Activated effector memory CD4-positive, alpha-beta T cell treated with anti-CD3 and anti-CD28 coated beads, Interleukin-2, amount 50 U/mL, for 16 hours (primary cell): ENCODE results near the gene SLC4A1AP.
"Not testable (repeated sequence)": the region's sequence is repeated elsewhere in the genome, so short reads cannot be mapped to it uniquely, and the experiment has no call there.

ENCODE experiments used
- DNase-seq: peaks from one replicate; pipeline ENCODE4 v3.0.0-alpha.2; 2020

SLC4A1AP gene, protein sequence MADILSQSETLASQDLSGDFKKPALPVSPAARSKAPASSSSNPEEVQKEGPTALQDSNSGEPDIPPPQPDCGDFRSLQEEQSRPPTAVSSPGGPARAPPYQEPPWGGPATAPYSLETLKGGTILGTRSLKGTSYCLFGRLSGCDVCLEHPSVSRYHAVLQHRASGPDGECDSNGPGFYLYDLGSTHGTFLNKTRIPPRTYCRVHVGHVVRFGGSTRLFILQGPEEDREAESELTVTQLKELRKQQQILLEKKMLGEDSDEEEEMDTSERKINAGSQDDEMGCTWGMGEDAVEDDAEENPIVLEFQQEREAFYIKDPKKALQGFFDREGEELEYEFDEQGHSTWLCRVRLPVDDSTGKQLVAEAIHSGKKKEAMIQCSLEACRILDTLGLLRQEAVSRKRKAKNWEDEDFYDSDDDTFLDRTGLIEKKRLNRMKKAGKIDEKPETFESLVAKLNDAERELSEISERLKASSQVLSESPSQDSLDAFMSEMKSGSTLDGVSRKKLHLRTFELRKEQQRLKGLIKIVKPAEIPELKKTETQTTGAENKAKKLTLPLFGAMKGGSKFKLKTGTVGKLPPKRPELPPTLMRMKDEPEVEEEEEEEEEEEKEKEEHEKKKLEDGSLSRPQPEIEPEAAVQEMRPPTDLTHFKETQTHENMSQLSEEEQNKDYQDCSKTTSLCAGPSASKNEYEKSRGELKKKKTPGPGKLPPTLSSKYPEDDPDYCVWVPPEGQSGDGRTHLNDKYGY

DNA sequence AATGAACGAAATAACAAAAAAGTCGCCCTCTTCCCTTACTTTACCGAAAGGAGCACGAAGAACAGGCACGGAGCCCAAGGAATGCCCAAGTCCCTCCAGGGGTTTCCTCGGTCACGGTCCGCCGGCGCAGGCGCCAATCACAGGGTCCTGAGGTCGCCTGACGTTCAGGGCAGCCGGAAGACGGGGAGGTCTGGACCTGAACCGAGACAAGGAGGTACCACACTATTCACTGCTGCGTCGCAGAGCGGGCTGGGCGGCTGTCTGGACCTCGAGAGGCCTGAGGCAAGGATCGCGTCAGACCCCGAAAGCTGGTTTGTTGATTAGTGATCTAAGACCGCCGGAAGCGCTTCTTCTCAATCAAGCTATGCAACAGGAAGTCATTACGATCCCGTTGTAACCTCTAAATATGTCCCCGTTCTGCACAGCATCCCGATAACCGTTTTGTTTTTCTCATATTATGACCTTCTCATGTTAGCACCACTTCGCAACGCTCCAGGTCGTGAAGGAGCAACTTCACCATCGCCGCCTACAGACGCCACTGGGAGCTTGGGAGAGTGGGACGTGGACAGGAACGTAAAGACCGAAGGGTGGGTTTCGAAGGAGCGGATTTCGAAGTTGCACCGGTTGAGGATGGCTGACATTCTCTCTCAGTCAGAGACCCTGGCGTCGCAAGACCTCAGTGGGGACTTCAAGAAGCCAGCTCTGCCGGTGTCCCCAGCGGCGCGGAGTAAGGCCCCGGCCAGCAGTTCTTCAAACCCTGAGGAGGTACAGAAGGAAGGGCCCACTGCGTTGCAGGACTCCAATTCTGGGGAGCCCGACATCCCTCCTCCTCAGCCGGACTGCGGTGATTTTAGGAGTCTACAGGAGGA, at the start of gene SLC4A1AP, which contains the start of gene SUPT7L:
Gene SLC4A1AP, plus strand, starts transcription at position 605 of the 869 bp plus-strand sequence. Its CDS starts 26 bp downstream, at position 631.
Gene SUPT7L, minus strand, starts transcription at position 330 of the 869 bp plus-strand sequence. CDS start 1,422 bp downstream, outside the sequence.
- DNase-seq: peak; percentile 92

DNA sequence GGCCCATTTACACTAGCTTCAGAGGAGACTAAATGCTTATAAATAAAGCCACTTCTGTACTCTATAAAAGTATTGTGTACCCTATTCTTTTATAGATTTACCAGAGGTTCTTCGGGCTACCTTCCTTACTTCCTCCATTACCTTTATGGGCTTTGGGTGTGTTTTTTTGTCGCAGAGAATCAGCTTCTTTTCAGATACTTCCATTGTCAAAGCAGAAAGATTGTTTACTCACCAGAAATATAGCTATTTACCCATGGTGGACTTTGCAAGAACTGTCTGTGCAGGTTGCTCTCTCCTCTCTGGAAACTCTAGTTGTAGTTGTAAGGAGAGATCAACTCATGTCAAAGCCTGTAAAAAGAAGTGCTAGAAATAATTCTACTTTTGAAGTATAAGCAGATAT, 49.7 kb upstream of the SLC4A1AP start:
- no peak for DNase-seq

DNA sequence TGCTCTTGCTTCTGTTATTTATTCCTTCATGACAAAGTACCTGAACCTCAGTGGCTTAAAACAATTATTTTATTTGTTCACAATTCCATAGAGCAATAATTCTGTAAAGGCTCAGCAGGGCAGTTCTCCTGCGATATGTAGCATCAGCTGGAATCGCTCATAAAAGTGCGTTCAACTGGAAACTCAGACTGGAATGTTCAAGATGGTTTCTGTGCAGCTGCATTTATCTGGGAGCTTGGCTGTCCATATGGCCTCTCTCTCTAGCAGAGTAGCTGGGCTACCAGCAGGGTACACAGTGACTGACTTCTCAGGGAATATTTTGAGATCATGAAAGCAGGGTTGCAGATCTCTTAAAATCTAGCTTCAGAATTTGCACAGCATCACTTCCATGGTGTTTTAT, 48.4 kb upstream of the SLC4A1AP start:
- DNase-seq: no peak

DNA sequence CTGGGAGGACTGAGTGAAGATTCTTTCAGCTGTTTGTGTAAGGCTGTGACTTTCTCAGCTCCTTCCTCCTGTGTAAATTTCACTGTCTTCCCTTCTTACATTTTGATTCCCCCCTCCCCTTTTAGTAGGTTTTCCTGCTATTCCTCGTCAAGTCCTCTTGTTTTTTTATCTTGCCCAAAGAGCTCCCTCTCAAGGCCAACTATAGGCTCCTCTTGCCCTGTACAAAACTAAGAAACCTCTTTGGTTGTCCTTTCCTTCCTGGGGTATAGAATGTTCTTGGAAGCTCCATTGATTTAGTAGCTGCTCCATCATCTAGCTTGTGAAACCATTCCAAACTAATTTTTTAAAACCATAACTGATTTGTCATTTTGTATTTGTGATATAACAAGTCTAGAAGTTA, 42.2 kb upstream of the SLC4A1AP start:
- DNase-seq: no peak

DNA sequence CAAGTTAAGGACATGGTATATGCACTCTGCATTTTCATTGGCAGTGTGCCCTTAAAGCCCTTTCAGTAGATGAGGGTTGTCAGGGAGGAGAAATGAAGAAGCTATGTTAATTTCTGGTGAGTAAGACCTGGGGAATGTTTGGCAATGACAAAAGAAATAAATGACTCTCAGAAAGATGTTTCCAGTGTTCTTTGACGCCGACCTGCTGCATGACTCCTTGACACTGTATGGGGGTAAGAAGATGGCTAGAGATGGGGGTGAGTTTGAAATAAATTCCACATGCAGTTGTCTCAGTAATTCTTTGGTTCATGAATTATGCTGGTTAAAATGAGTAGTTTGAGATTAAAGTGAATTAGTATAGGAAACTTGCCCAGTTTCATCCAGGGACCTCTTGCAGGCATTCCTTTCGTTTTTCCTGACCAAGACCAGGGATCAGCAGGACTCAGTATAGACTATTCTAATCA, 40.7 kb upstream of the SLC4A1AP start:
- DNase-seq: no peak

DNA sequence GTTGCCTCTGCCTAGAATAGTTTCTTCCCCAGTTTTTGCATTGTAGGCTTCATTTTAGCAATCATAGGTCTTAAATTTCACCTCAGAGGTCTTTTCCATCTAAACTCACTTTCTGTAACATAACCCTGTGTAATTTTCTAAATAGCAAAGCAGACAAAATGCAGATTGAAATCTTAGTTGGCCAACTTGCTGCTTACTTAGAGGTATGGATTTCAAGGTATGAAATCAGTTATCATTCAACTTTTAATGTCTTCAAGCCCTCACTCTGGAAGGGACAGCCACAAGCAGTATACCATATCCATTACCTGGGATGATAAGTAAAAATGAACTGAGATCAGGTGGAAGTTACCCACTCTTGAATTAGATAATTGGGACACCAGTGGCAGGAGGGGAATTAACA, 38.7 kb upstream of the SLC4A1AP start:
- no peak for DNase-seq

DNA sequence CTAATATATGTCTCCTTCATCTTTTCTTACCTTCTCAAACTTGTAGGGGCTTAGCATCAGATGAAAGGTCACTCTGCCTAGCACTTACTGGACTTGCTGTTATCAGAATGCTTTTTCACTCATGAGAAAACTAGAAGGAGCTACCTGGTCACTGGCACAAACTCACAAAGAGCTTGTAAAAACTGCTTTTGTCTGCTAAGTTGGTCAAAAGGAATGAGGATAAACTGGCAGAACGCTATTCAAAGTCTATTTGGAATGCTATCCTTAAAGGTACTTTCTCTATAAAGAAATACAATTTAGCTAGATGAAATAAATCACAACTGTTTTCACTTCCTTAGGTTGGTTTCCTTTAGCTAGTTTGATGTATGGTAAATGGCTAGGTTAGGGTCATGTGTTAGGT, 37.4 kb upstream of the SLC4A1AP start:
- DNase-seq: not testable (repeated sequence)

DNA sequence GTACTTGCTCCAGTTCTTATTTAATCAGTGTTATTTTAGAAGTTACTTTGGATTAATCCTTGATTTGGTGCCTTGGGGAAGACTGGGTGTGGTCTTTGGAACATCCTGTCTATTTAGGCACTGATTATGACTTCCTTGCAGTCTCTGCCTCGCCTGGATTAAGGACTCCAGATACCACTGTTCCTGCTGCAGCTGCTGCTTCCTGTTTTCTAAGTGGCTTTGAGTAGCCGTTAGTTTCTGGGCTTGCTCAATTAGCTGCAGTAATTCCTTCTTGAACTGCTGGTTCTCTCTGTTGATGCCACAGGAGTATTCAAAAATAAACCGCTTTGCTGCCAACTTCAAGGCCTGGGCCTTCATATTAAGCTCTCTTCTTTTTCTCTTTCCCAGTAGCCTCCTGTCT, 36.8 kb upstream of the SLC4A1AP start:
- not testable (repeated sequence) for DNase-seq

DNA sequence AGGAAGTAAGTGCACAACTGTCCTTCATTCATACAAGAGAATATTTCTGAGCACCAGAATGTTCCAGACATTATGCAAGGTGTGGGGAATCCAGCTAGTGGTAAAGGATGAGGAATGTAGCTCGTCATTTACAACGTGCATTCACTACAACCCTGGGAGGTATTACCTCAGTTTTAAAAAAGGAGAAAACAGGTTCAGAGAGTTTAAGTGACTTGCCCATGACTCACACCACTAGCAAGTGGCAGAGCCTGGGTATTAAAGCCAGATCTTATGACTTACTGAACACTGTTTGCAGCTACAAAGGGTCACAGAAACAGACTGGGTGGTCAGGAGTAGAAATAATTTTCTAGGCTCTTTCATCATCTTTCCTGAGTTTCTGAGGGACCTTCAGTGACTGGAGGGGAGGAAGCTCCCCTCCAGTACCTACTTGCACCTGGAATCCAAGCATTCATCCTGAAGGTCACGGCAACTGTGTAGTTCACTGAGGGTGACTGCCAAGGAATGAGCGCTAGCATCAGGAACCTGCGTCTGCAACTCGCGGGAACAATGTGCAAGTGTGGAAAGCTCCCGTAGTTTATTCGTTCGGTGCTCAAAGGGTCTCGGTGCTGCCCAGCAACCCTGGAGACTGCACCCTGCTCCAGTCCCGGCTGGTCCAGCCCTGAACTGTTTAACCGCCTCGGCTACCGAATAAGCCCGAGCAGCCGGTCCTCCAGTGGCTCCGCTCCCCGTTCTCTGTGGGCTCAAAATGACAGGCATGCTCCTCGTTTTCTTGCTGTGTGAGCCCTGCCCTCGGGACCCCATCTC, 35.5 kb upstream of the SLC4A1AP start:
- no peak for DNase-seq

DNA sequence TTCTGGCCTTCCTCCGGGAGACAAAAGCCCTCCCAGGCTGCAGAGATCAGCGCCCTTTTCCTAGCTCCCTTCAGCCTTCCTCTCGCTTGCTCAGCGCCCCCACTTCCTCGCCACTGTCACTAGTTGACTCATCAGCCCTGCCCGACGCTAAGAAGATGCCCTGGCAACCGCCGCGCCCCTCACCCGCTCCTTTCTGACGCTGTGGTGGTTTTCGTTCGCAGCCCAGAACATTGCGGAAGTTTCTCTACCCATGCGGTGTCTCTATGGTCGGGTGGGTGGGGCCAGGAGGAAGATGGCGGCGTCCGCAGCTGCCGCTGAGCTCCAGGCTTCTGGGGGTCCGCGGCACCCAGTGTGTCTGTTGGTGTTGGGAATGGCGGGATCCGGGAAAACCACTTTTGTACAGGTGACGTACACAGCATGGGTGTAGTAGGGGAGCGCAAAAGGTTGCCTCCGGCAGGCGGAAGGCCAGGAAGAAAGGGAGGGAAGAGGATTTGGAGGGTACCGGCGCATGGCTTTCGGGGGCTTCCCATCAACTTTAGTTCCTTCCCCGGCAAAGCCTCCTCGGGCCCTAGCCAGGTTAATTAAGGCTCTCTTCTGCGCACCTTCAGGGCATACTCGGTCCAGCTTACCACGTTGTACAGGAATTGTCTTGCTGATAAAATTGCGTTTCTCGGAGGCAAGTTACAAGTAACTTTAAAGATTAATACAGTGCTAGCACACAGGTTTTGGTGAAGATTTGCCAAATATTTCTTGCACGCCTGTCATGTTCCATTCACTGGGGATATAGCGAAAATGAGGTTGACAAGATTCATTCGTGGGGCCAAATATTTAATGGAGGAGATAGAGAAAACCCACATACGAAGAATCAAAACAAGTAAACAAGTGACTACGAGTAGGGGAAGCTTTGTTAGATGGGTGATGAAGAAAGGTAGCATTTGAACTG, 34.7 kb upstream of the SLC4A1AP start, which contains the start of the genes CCDC121 and GPN1:
Gene CCDC121, minus strand, starts transcription at position 246 of the 943 bp plus-strand sequence. CDS start 1,213 bp downstream, outside the sequence.
Gene GPN1, plus strand, starts transcription at position 284 of the 943 bp plus-strand sequence. Its CDS starts 9 bp downstream, at position 293.
- peak; percentile 98 for DNase-seq

DNA sequence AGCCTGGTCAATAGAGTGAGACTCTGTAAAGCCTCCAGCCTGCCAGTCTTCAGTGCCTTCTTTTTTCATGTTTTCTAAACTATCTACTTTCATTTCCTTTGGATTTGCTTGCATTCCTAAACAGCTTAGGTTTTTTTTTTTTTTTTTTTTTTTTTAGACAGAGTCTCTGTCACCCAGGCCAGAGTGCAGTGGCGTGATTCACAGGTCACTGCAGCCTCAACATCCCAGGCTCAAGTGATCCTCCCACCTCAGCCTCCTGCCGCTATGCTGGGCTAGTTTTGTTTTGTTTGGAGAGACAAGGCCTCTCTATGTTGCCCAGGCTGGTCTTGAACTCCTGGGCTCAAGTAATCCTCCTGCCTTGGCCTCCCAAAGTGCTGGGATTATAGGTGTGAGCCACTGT, 33.4 kb upstream of the SLC4A1AP start:
- DNase-seq: not testable (repeated sequence)

DNA sequence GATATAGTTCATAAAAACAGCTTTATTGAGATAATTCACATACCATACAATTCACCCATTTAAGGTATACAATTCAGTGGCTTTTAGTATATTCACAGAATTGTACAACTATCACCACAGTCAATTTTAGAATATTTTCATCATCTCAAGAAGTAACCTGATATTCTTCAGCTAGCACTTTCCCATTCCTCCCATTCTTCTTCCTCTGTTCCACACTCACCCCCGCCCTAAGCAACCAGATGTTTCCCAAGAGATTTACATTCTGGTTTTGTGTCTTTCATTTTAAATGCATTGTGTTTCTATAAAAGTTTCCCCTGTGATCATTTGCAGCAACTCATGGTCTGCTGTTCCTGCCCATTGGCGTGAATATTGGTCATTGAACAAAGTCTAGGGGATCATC, 29.4 kb upstream of the SLC4A1AP start:
- DNase-seq: no peak

DNA sequence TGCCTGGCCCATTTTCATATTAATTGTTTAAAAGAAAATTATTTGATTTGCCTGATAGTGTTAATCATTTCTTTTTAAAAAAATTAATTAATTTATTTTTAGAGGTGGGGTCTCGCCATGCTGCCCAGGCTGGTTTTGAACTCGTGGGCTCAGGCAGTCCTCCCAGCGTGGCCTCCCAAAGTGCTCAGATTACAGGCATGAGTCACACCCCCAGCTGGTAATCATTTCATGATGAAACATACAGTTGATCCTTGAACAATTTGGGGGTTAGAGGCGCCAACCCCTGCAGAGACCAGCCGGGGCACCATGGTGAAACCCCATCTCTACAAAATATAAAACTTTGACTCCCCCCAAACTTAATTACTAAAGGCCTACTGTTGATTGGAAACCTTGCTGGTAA, 26.9 kb upstream of the SLC4A1AP start:
- DNase-seq: no peak

DNA sequence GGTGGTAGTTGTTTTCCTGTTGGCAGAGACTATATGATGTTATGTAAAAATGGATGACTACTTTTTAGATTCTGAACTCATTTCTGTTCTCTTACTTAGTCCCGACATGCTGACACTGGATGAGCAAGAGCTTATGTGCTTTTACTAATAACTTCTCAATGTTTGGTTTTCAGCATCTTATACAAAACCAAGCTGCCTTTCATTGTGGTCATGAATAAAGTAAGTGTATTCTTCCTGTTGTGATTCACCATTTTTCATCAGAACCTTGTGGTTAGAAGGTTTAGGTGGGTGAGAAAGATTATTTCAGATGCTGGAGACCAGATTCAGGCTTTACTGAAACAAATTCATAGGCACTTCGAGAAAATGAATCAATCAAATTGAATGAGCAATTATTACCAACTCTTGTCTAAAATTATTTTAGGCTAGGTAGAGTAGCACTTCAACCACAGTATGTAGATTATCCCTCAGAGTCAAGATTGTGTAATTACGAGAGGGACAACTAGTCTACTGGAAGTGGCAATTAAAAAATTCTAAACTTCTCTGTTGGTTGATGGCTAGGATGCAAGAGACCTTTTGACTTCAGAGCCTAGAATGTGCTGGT, 25.6 kb upstream of the SLC4A1AP start:
- DNase-seq: no peak

DNA sequence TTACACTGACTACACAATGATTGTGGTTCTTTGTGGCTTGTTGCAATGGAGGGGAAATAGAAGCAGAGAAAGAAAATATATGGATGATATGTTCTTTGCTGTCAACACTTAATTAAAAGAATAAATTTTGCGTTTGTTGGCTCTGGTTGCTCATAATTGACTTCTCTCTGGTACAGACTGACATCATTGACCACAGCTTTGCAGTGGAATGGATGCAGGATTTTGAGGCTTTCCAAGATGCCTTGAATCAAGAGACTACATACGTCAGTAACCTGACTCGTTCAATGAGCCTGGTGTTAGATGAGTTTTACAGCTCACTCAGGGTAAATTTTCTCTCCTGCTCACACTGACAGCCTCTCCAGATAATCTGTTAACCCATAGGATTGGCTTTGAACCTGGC, 25.0 kb upstream of the SLC4A1AP start:
- no peak for DNase-seq

DNA sequence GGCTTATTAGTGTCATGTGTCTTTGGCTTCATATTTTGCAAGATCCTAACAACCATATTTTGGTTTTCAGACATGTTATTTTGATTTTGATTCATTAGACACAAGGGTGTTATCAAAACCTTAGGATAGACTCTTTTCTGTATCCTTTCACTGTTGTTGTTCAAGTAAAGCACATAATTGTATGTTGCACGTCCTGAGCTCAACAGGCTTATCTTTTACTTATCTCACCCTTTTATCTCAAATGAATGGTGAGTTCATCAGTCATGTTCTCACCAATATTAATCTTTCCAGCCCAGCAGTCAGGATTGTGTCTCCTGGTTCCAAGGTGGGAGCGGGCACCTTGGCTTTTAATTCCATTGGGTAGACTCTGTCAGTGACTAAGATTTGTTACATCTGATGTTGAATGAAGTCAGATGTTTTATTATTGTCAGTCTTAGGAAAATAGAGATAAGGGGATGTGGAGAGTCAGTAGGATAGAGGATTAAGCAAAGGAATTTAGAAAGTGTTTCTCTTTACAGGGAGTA, 22.9 kb upstream of the SLC4A1AP start:
- DNase-seq: no peak

DNA sequence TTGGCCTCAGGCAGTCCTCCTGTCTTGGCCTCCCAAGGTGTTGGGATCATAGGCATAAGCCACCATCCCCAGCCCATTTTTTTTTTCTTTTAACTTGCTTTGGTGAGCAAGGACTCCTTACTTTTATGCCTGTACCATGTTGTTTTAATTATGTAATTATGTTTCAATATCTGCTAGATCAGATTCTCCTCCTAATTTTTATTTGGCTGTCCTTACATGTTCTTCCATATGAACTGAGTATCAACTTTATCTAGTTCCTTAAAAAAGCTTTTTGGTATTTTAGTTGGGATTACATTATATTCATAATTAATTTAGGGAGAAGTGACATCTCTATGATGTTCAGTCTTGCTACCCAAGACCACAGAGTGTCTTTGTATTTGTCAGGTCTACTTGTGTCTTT, 18.5 kb upstream of the SLC4A1AP start:
- no peak for DNase-seq

DNA sequence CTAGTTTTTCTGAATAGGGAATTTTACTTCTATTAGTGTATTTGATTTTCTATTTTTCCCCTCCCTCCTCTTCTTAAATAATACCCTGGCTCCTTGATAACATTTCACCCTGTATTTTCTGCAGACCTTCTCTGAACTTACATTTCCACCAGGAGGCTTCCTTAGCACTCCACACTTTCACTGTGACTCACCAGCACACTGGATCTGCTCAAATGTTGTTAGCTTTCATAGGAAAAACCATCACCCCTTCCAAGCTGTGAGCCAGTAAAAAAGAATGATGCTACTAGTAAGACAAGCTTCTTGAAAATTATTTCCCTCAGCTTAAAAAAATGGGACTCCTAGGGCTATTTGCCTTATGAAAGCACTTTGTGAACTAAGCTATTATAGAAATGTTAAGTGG, 16.4 kb upstream of the SLC4A1AP start:
- DNase-seq: no peak

DNA sequence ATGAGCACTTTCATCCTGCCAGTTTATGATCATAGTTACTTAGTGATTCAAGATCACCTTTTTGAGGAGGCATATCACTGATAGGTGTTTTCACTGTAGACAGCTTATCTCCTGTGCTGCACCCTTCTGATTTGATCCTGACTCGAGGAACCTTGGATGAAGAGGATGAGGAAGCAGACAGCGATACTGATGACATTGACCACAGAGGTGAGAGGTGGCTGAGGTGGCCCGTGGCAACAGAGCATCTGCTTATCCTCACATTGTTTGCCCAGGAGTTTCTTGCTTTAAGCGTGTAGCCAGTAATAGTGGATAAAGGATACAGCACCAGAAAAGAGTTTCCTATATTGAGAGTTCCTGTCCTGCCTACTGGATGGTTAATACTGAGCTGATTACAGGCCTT, 16.0 kb upstream of the SLC4A1AP start:
- no peak for DNase-seq

DNA sequence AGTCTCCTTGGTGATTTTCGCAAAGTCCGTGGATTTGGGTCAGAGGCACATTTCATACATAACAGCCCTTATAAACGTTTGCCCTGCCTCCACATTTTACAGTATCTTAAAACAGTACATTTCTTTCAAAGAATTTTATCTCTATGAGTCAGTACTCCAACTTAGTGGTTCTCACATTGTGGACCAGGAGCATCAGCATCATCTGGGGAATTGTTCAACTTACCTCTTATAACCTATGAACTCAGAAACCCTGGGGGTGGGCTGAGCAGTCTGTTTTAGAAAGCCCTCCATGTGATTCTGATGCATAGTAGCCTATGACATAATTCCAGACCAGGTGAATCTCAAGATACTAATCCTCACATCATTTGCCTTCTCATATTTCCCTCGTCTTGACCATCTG, 12.6 kb upstream of the SLC4A1AP start:
- no peak for DNase-seq
